Prostate gland (tissue), 2 donors: ENCODE measurements around the gene SIGLEC10.
"Not testable (repeated sequence)": the region's sequence is repeated elsewhere in the genome, so short reads cannot be mapped to it uniquely, and the experiment has no call there.

ENCODE experiments used
- POLR2A ChIP-seq: fragments of 450-650 bp; IDR thresholded peaks from one replicate; pipeline ENCODE4 v1.6.1; 2016; ENCODE audit warnings: antibody characterized with exemption, mild to moderate bottlenecking
- POLR2AphosphoS5 ChIP-seq: sonication (generic); formaldehyde crosslinking; IDR thresholded peaks from one replicate; pipeline ENCODE4 v1.6.1; 2017; ENCODE audit warnings: antibody characterized with exemption
- TF ChIP-seq, protein P1 (sequence below), 4 experiments: fragments of 200-600 bp in 2 of 4; fragments of 450-650 bp in 2 of 4; sonication (generic) in 2 of 4; IDR thresholded peaks; 1 replicate in 3 of 4; 2 replicates in 1 of 4; pipeline ENCODE4 v1.5.1; 2016 to 2019; ENCODE audit warnings: antibody characterized with exemption in 4 of 4, mild to moderate bottlenecking in 2 of 4, moderate library complexity in 2 of 4

DNA sequence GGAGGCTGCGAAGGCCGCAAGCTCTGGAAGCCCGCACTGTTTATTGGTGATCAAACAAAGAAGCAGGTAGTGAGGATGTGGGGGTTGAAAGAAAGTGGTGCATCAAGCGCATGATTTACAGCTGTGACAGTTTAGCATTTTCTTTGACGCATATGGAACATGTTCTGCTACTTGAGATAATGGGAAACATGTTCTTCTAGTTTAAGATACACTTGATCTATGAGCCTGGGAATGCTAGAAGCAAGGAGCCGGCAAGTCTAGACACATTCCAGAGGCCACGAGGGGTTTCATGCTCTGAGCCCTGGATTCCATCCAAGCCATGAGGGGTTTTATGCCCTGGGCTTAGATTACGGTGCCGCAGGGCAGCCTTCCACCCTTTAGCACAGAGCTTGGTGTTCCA lies 20.0 kb downstream of the SIGLEC10 start:
- TF ChIP-seq, protein P1, sequence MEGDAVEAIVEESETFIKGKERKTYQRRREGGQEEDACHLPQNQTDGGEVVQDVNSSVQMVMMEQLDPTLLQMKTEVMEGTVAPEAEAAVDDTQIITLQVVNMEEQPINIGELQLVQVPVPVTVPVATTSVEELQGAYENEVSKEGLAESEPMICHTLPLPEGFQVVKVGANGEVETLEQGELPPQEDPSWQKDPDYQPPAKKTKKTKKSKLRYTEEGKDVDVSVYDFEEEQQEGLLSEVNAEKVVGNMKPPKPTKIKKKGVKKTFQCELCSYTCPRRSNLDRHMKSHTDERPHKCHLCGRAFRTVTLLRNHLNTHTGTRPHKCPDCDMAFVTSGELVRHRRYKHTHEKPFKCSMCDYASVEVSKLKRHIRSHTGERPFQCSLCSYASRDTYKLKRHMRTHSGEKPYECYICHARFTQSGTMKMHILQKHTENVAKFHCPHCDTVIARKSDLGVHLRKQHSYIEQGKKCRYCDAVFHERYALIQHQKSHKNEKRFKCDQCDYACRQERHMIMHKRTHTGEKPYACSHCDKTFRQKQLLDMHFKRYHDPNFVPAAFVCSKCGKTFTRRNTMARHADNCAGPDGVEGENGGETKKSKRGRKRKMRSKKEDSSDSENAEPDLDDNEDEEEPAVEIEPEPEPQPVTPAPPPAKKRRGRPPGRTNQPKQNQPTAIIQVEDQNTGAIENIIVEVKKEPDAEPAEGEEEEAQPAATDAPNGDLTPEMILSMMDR (IDR thresholded peaks at IDR 0.05), result not testable (repeated sequence)
- not testable (repeated sequence) for TF ChIP-seq POLR2A, POLR2AphosphoS5
